Activated CD4-positive, alpha-beta T cell treated with anti-CD3 and anti-CD28 coated beads for 1 hour (primary cell): ENCODE data around the gene DNPEP.
A peak's percentile ranks its signal among the peaks of the same experiment; 100 is the strongest.

Source experiments
- DNase-seq: peaks from one replicate; pipeline ENCODE4 v3.0.0-alpha.2; 2020

DNPEP gene

GRCh38 chr2:219356834-219357233, 30.9 kb downstream of the DNPEP start:
- DNase-seq: no peak

- no peak for DNase-seq
Measured at GRCh38 chr2:219354582-219354981, 33.1 kb downstream of the DNPEP start.

- no peak for DNase-seq
Measured at GRCh38 chr2:219353129-219353528, 34.6 kb downstream of the DNPEP start.

- peak; percentile 35 for DNase-seq
Measured at GRCh38 chr2:219352448-219353023, 35.2 kb downstream of the DNPEP start.

- DNase-seq: no peak
Measured at GRCh38 chr2:219350710-219351221, 36.9 kb downstream of the DNPEP start.

- no peak for DNase-seq
Measured at GRCh38 chr2:219350215-219350614, 37.5 kb downstream of the DNPEP start.

- DNase-seq: no peak
Measured at GRCh38 chr2:219344751-219345430, 42.8 kb downstream of the DNPEP start.

GRCh38 chr2:219335373-219335786, 52.3 kb downstream of the DNPEP start:
- DNase-seq: no peak

- no peak for DNase-seq
Measured at GRCh38 chr2:219334076-219334475, 53.6 kb downstream of the DNPEP start.

- no peak for DNase-seq
Measured at GRCh38 chr2:219332542-219332941, 55.2 kb downstream of the DNPEP start, which contains the start of gene RESP18. Gene RESP18, minus strand, starts transcription at chr2:219332744.

- DNase-seq: no peak
Measured at GRCh38 chr2:219331560-219332213, 56.0 kb downstream of the DNPEP start.

GRCh38 chr2:219327719-219328118, 60.0 kb downstream of the DNPEP start:
- DNase-seq: no peak

- DNase-seq: no peak
Measured at GRCh38 chr2:219325657-219326315, 61.9 kb downstream of the DNPEP start.

GRCh38 chr2:219325136-219325535, 62.6 kb downstream of the DNPEP start:
- no peak for DNase-seq

- no peak for DNase-seq
Measured at GRCh38 chr2:219323434-219323833, 64.3 kb downstream of the DNPEP start.
